Occipital lobe (tissue), 2 donors: ENCODE results near the gene CACNA2D1. TPM values are rescaled to one million over a fixed set of nuclear protein-coding genes. Genes with fewer than 3 reads are reported as not detected.

Experiments used
- DNase-seq: peaks from one replicate; lab custom pipeline; 2025; lab: John Stamatoyannopoulos, UW
- total RNA-seq: library from RNA; depleted of rRNA; stranded (reverse); fragments of >200 nt; gene quantifications from one replicate; pipeline ENCODE4 v1.2.3, GENCODE V29; 2014

The CACNA2D1 gene
- total RNA-seq, 1 donor from 2014 or later = 149 TPM

- DNase-seq = no peak
Measured at GRCh38 chr7:81990395-81990794, 453.2 kb downstream of the CACNA2D1 start.

GRCh38 chr7:81986723-81987470 is 456.7 kb downstream of the CACNA2D1 start:
- DNase-seq = no peak

- no peak for DNase-seq
Measured at GRCh38 chr7:81983406-81983805, 460.2 kb downstream of the CACNA2D1 start.

GRCh38 chr7:81973117-81973516 is 470.5 kb downstream of the CACNA2D1 start:
- DNase-seq = no peak

GRCh38 chr7:81960026-81960425 is 483.6 kb downstream of the CACNA2D1 start:
- DNase-seq = no peak

GRCh38 chr7:81957517-81957916 is 486.1 kb downstream of the CACNA2D1 start:
- DNase-seq = no peak

GRCh38 chr7:81956520-81956919 is 487.1 kb downstream of the CACNA2D1 start:
- DNase-seq = no peak

- no peak for DNase-seq
Measured at GRCh38 chr7:81949306-81949705, 494.3 kb downstream of the CACNA2D1 start.

GRCh38 chr7:81944058-81944457 is 499.5 kb downstream of the CACNA2D1 start:
- DNase-seq = no peak

- DNase-seq = no peak
Measured at GRCh38 chr7:81937091-81937490, 506.5 kb downstream of the CACNA2D1 start.

GRCh38 chr7:81934596-81935301 is 508.8 kb downstream of the CACNA2D1 start:
- no peak for DNase-seq

GRCh38 chr7:81932936-81933335 is 510.6 kb downstream of the CACNA2D1 start:
- no peak for DNase-seq

GRCh38 chr7:81929386-81929785 is 514.2 kb downstream of the CACNA2D1 start:
- DNase-seq = no peak

GRCh38 chr7:81926154-81926553 is 517.4 kb downstream of the CACNA2D1 start:
- DNase-seq = no peak

- no peak for DNase-seq
Measured at GRCh38 chr7:81925530-81925929, 518.0 kb downstream of the CACNA2D1 start.

GRCh38 chr7:81924494-81924893 is 519.1 kb downstream of the CACNA2D1 start:
- DNase-seq = no peak

- no peak for DNase-seq
Measured at GRCh38 chr7:81919494-81919893, 524.1 kb downstream of the CACNA2D1 start.

GRCh38 chr7:81908220-81908619 is 535.4 kb downstream of the CACNA2D1 start:
- DNase-seq = no peak

GRCh38 chr7:81903115-81903514 is 540.5 kb downstream of the CACNA2D1 start:
- no peak for DNase-seq

GRCh38 chr7:81902536-81902935 is 541.0 kb downstream of the CACNA2D1 start:
- no peak for DNase-seq
